Stimulated activated CD4-positive, alpha-beta T cell treated with anti-CD3 and anti-CD28 coated beads, Interleukin-12 subunit alpha, Interleukin-12 subunit beta, amount 100 ng/mL, for 4 hours (primary cell): Measurements from ENCODE around the gene TUBA3C.
"Not testable (repeated sequence)": the region's sequence is repeated elsewhere in the genome, so short reads cannot be mapped to it uniquely, and the experiment has no call there.

Experiments used
- DNase-seq: peaks from one replicate; pipeline ENCODE4 v3.0.0-alpha.2; 2020

The TUBA3C gene

GRCh38 chr13:19181621-19182485 is at the start of gene TUBA3C:
TSS of gene TUBA3C (minus strand) at chr13:19181824. CDS start at chr13:19181747, 77 bp downstream.
- DNase-seq = no peak

- DNase-seq = not testable (repeated sequence)
Measured at GRCh38 chr13:19207413-19207812, 25.8 kb upstream of the TUBA3C start.

- not testable (repeated sequence) for DNase-seq
Measured at GRCh38 chr13:19192622-19193021, 11.0 kb upstream of the TUBA3C start.

- DNase-seq = not testable (repeated sequence)
Measured at GRCh38 chr13:19189911-19190310, 8.3 kb upstream of the TUBA3C start.

GRCh38 chr13:19189368-19189767 is 7.7 kb upstream of the TUBA3C start:
- DNase-seq = not testable (repeated sequence)

- no peak for DNase-seq
Measured at GRCh38 chr13:19185865-19186645, 4.4 kb upstream of the TUBA3C start.

- no peak for DNase-seq
Measured at GRCh38 chr13:19185086-19185864, 3.7 kb upstream of the TUBA3C start.

- no peak for DNase-seq
Measured at GRCh38 chr13:19184176-19184575, 2.6 kb upstream of the TUBA3C start.

GRCh38 chr13:19183676-19184075 is 2.1 kb upstream of the TUBA3C start:
- no peak for DNase-seq

- DNase-seq = no peak
Measured at GRCh38 chr13:19182536-19182935, 912 bp upstream of the TUBA3C start.

GRCh38 chr13:19181021-19181620 is 503 bp downstream of the TUBA3C start:
- no peak for DNase-seq

- DNase-seq = no peak
Measured at GRCh38 chr13:19179916-19180315, 1.7 kb downstream of the TUBA3C start.

GRCh38 chr13:19178901-19179593 is 2.6 kb downstream of the TUBA3C start:
- no peak for DNase-seq

- DNase-seq = not testable (repeated sequence)
Measured at GRCh38 chr13:19176981-19177776, 4.4 kb downstream of the TUBA3C start.

- DNase-seq = no peak
Measured at GRCh38 chr13:19173752-19174151, 7.9 kb downstream of the TUBA3C start.

- DNase-seq = no peak
Measured at GRCh38 chr13:19172647-19173030, 9.0 kb downstream of the TUBA3C start.

GRCh38 chr13:19172007-19172646 is 9.5 kb downstream of the TUBA3C start:
- no peak for DNase-seq

GRCh38 chr13:19171563-19171962 is 10.1 kb downstream of the TUBA3C start:
- no peak for DNase-seq

- no peak for DNase-seq
Measured at GRCh38 chr13:19169991-19170390, 11.6 kb downstream of the TUBA3C start.

- DNase-seq = no peak
Measured at GRCh38 chr13:19169496-19169895, 12.1 kb downstream of the TUBA3C start.

GRCh38 chr13:19161308-19161707 is 20.3 kb downstream of the TUBA3C start:
- no peak for DNase-seq
